GM08714 (cell line): Measurements from ENCODE around the gene ALOX5AP.

Source experiments
- H3K4me3 ChIP-seq: fragments of 200-500 bp; sonication (Bioruptor generic); 2 replicates; pipeline ENCODE4 v1.5.1; 2014; ENCODE audit warnings: mild to moderate bottlenecking, low read length, inconsistent platforms
- ZNF274 ChIP-seq: IDR thresholded peaks from 2 replicates; pipeline ENCODE4 v1.6.1; 2012; ENCODE audit warnings: mild to moderate bottlenecking, low read depth, low read length

Gene ALOX5AP

DNA sequence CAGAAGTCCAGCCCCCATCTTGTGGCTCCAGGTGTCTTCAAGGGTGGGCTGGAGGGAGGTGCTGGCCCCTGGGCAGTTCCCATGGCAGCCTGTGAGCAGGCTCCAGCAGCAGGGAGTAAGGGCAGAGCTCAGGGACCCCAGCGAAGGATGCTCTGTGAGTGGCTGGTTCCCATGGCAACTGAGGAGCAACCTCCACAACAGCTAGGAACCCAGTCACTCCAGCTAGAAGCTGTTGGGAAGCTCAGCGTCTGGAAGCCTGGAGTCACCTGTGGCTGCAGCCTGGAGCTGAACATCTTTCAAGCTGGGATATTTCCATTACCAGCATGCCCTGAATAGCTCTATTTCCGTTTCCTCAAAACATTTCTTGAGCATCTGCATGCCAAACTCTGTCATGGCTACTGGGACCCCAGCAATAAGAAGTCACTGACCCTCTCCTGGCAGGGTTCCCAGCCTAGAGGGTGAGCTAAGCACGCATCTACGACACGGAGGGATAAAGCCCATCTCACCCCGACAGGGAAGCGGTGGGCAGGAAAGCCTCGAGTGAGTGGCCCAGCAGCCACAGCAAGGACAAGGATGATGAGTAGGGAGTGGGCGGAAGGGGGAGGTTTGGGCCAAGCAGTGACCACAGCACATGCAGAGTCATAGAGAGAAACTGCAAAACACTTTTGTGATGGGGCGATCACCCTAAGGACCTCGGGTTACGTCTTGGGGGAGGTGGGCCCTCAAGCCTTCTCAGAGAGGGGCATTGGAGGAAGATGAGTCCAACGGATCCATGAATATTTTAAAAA, 52.6 kb downstream of the ALOX5AP start:
- TF ChIP-seq ZNF274: no peak
- no peak overlapping the region for H3K4me3 ChIP-seq

DNA sequence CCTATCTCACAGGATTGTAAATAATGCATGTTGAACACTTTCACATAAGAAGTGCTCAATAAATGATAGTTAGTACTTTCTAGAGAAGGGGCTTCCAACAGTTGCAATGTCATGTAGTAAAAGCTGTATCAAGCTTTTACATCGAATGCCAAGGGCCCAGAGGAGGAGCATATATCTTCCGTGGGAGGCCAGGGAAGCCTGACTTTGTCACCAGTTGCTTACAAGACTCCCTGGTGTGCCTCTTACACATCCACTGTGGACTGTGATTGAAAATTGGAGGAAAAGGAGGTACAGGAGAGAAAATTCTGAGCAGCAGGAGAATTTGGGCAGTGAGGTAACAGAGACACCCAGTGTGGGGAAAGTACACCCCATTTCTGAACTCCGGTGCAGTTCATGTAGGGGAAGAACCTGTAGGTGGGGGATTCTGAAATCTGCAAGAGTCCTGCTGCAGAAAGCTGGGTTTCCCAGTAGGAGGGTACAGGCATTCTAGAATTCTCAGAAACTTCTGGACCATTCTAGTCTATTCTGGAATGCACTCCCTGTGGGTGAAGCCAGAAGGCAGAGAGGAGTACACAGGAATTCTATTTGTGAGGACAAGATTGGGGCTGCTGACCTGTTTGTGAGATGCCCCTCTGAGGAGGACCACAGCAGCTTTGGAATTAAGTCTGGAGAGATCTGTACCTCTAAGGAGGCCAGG, 54.0 kb downstream of the ALOX5AP start:
- H3K4me3 ChIP-seq: no peak overlapping the region
- no peak for TF ChIP-seq ZNF274

DNA sequence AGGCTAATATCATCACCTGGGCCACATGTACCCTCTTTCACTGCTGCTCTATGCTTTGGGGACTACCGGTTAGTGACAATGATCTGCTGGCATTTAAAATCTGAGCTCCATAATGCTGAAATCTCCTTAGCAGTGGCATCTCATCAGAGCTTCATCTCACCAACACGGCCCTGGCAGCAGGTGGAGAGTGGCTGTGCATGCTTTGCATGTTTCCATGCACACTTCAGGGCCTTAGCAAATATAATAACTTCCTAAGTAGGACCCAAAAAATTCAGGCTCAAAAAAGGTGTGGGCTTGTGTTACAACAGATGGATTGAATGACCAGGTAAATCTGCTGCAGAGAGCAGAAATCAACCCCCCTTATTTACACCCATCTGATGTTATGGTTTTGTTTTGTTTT, 55.2 kb downstream of the ALOX5AP start:
- no peak overlapping the region for H3K4me3 ChIP-seq
- TF ChIP-seq ZNF274: no peak

GRCh38 chr13:30791354-30792001, 56.1 kb downstream of the ALOX5AP start:
- TF ChIP-seq ZNF274: no peak
- H3K4me3 ChIP-seq: no peak overlapping the region

- no peak overlapping the region for H3K4me3 ChIP-seq
- TF ChIP-seq ZNF274: no peak
These were observed 57.1 kb downstream of the ALOX5AP start for GRCh38 chr13:30792285-30793000.

GRCh38 chr13:30796132-30796572, 60.8 kb downstream of the ALOX5AP start:
- no peak overlapping the region for H3K4me3 ChIP-seq
- TF ChIP-seq ZNF274: no peak

DNA sequence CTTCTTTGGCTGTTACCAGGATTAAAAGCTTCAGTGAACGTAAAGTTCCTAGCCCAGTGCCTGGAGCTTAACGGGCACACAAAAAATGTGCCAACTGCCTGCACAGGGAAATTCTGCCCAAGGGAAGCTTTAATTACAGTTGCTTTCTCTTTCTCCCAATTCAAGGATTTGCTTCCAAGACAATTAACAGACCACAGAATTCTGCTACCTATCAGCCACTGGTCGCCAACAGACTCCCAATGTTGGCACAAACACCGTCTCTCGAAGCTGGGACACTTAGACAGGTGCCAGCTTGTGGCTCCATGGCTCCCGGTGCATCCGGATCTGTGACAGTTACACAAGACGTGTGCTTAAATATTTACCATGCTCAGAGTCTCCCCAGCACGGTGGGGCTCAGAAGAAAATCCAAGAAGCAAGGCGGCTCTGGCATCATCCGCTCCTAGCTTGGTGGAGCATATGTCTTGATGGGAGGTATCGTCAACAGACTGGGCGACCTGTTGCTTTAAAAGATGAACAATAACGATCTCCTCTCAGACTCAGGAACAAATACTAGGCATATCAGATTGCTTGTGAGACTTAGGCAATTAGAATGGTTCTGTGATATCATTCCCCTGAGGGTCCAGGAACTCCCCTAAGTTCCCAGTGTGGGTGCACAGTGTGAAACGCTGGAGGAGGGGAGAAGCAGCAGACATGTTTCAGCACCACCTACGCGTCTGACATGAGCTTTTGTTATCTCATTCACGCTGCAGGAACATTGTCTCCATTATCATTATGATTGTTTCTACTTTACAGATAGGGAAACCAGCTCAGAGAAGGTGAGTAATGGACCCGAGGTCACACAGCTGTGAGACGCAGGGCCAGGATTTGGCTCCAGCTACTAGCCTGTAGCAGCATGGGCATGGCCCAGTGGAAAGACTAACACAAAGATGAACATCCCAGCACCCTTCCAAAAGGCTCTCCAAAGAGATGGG, 61.6 kb downstream of the ALOX5AP start:
- no peak overlapping the region for H3K4me3 ChIP-seq
- TF ChIP-seq ZNF274: no peak

GRCh38 chr13:30797847-30798535, 62.6 kb downstream of the ALOX5AP start:
- no peak overlapping the region for H3K4me3 ChIP-seq
- TF ChIP-seq ZNF274: no peak

DNA sequence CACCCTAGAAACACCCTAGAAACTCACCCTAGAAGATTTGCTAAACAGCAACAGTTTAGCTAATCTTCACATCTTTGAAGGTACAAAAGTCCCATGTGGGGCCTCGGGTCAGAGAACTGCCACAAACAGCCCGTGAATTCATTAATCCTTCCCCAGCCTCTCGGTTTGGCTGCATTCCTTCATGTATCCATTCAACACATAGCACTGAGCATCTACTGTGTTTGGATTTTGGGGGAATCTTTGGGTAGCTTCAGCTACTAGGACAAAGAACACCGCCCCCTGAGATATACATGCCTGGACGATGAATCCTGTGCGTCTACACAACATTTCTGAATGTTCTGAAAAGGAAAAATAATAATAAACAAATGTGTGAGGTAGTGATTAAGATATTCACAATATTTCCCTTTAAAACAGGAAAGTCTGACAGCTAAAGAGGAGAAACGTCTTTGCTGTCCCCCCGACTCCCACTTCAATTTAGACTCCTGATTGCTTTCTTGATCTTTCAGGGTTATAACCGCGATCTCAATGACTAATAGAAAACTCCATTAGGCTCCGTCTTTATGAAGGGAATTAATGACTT, 63.5 kb downstream of the ALOX5AP start:
- no peak for TF ChIP-seq ZNF274
- no peak overlapping the region for H3K4me3 ChIP-seq

DNA sequence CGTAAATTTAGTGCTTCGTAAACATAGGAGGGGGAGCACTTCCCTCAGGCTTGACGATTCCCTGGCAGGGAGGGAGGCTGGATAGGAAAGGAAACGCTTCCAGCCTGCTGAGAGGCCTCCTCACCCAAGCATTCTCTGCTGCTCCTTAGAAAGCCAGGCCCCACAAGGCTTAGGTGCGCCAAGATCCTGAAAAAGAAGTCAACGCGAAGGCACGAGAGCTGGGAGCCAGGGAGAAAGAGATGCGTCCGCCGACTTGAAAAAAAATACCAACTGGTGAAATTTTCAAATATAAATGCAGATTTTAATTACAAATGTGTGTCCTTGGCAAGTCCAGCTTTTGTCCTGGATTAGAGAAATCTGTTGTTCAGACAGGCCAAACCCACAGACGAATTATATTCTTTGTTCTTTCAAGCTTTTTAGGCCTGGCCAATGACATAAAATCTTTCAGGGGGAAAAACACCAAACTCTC, 64.0 kb downstream of the ALOX5AP start:
- no peak overlapping the region for H3K4me3 ChIP-seq
- TF ChIP-seq ZNF274: no peak

- TF ChIP-seq ZNF274: no peak
- H3K4me3 ChIP-seq: no peak overlapping the region
These were observed 64.8 kb downstream of the ALOX5AP start for GRCh38 chr13:30800107-30800506.

DNA sequence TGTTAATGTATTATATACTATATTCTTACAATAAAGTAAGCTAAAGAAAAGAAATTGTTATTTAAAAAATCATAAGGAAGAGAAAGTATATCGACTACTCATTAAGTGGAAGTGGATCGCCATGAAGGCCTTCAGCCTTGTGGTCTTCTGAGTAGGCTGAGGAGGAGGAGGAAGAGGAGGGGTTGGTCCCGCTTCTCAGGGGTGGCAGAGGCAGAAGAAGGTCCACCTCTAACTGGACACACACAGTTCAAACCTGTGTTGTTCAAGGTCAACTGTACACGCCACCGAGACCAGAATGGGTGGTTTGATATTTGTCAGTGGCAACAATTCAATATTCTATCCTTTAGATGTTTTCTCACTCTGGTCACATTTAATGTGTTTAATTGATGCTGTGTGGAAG, 67.2 kb downstream of the ALOX5AP start:
- TF ChIP-seq ZNF274: no peak
- no peak overlapping the region for H3K4me3 ChIP-seq
